ENCODE measurements around the gene TMEM41A.
A peak's percentile ranks its signal among the peaks of the same experiment; 100 is the strongest.

Gene TMEM41A

GRCh38 chr3:185537369-185537970 is 38.6 kb upstream of the TMEM41A start:
- Histone ChIP-seq H3K4me3 (ENCODE audit: low read length) (peak overlapping the region; percentile 24; the same call in 1 of the 2 replicates), H3K4me1 (ENCODE audit: low read length) (peaks cover 17% of the 10 kb centered on the region), H3K9me3 (replicated peaks; ENCODE audit: insufficient read depth, low read length) (no peaks in the 10 kb centered on the region), H3K36me3 (replicated peaks; ENCODE audit: insufficient read depth, low read length) (no peaks in the 10 kb centered on the region), H3K9ac (ENCODE audit: low read length) (peak overlapping the region; percentile 18; the same call in 1 of the 2 replicates), H3F3A (ENCODE audit: insufficient read depth, low read length) (peaks cover 24% of the 10 kb centered on the region), H3K27me3 (replicated peaks; ENCODE audit: insufficient read depth, low read length) (no peaks in the 10 kb centered on the region), H2AFZ (ENCODE audit: low read length) (peak overlapping the region; percentile 89), H4K20me1 (ENCODE audit: insufficient read depth, low read length) (no peaks in the 10 kb centered on the region), H3K27ac (ENCODE audit: low read length) (peak overlapping the region; percentile 73), H3K9me2 (replicated peaks; ENCODE audit: insufficient read depth, low read length) (no peaks in the 10 kb centered on the region), H3K4me2 (ENCODE audit: low read depth, low read length) (peak overlapping the region; percentile 69), H3K79me2 (ENCODE audit: low read length) (no peaks in the 10 kb centered on the region)
- DNase-seq, result peak; percentile 89
- TF ChIP-seq EZH2 (optimal IDR thresholded peaks at IDR 0.05; ENCODE audit: low read depth, low read length) (no peak), CTCF (IDR thresholded peaks at IDR 0.05; ENCODE audit: low read length) (no peak), EZH2phosphoT487 (IDR thresholded peaks at IDR 0.05; ENCODE audit: low read length) (no peak)

GRCh38 chr3:185534511-185534910 is 35.7 kb upstream of the TMEM41A start:
- no peak overlapping the region for H3K9ac ChIP-seq (ENCODE audit: low read length)
- H3K4me2 ChIP-seq (ENCODE audit: low read depth, low read length), result no peak overlapping the region
- no peaks in the 10 kb centered on the region for H4K20me1 ChIP-seq (ENCODE audit: insufficient read depth, low read length)
- H3K9me2 ChIP-seq (replicated peaks; ENCODE audit: insufficient read depth, low read length), result no peaks in the 10 kb centered on the region
- no peak overlapping the region for H2AFZ ChIP-seq (ENCODE audit: low read length)
- no peaks in the 10 kb centered on the region for H3K27me3 ChIP-seq (replicated peaks; ENCODE audit: insufficient read depth, low read length)
- H3K4me3 ChIP-seq (ENCODE audit: low read length), result no peak overlapping the region
- H3F3A ChIP-seq (ENCODE audit: insufficient read depth, low read length), result peaks cover 24% of the 10 kb centered on the region
- TF ChIP-seq EZH2 (optimal IDR thresholded peaks at IDR 0.05; ENCODE audit: low read depth, low read length) (no peak), EZH2phosphoT487 (IDR thresholded peaks at IDR 0.05; ENCODE audit: low read length) (no peak), CTCF (IDR thresholded peaks at IDR 0.05; ENCODE audit: low read length) (no peak)
- H3K4me1 ChIP-seq (ENCODE audit: low read length), result peaks cover 17% of the 10 kb centered on the region
- H3K27ac ChIP-seq (ENCODE audit: low read length), result no peak overlapping the region
- no peaks in the 10 kb centered on the region for H3K36me3 ChIP-seq (replicated peaks; ENCODE audit: insufficient read depth, low read length)
- H3K9me3 ChIP-seq (replicated peaks; ENCODE audit: insufficient read depth, low read length), result no peaks in the 10 kb centered on the region
- no peak for DNase-seq
- H3K79me2 ChIP-seq (ENCODE audit: low read length), result no peaks in the 10 kb centered on the region

- no peak for TF ChIP-seq CTCF (IDR thresholded peaks at IDR 0.05; ENCODE audit: low read length)
- TF ChIP-seq EZH2 (optimal IDR thresholded peaks at IDR 0.05; ENCODE audit: low read depth, low read length), result no peak
- peaks cover 20% of the 10 kb centered on the region for H3F3A ChIP-seq (ENCODE audit: insufficient read depth, low read length)
- H3K4me2 ChIP-seq (ENCODE audit: low read depth, low read length), result no peak overlapping the region
- no peaks in the 10 kb centered on the region for H4K20me1 ChIP-seq (ENCODE audit: insufficient read depth, low read length)
- DNase-seq, result no peak
- no peaks in the 10 kb centered on the region for H3K79me2 ChIP-seq (ENCODE audit: low read length)
- H3K4me3 ChIP-seq (ENCODE audit: low read length), result no peak overlapping the region
- H3K4me1 ChIP-seq (ENCODE audit: low read length), result peaks cover 12% of the 10 kb centered on the region
- no peaks in the 10 kb centered on the region for H3K9me2 ChIP-seq (replicated peaks; ENCODE audit: insufficient read depth, low read length)
- H3K27ac ChIP-seq (ENCODE audit: low read length), result no peak overlapping the region
- no peaks in the 10 kb centered on the region for H3K27me3 ChIP-seq (replicated peaks; ENCODE audit: insufficient read depth, low read length)
- H3K36me3 ChIP-seq (replicated peaks; ENCODE audit: insufficient read depth, low read length), result no peaks in the 10 kb centered on the region
- no peak overlapping the region for H2AFZ ChIP-seq (ENCODE audit: low read length)
- H3K9me3 ChIP-seq (replicated peaks; ENCODE audit: insufficient read depth, low read length), result no peaks in the 10 kb centered on the region
- no peak overlapping the region for H3K9ac ChIP-seq (ENCODE audit: low read length)
Observed at GRCh38 chr3:185532901-185533300, 34.1 kb upstream of the TMEM41A start.

All from MM.1S (cell line).